ENCODE data around the gene APOBEC3F.
"Not testable (repeated sequence)": the region's sequence is repeated elsewhere in the genome, so short reads cannot be mapped to it uniquely, and the experiment has no call there.

The APOBEC3F gene

GRCh38 chr22:39040538-39041296 is at the start of gene APOBEC3F:
Gene APOBEC3F (plus strand): TSS chr22:39040864. CDS start chr22:39040961, 97 bp downstream.
- DNase-seq (ENCODE audit: low read depth, low spot score) = peak; percentile 53

GRCh38 chr22:38992871-38993371 is 47.7 kb upstream of the APOBEC3F start:
- not testable (repeated sequence) for DNase-seq (ENCODE audit: low read depth, low spot score)

- no peak for DNase-seq (ENCODE audit: low read depth, low spot score)
These were observed 44.6 kb upstream of the APOBEC3F start for GRCh38 chr22:38996105-38996504.

GRCh38 chr22:38997518-38997917 is 43.1 kb upstream of the APOBEC3F start:
- no peak for DNase-seq (ENCODE audit: low read depth, low spot score)

- peak; percentile 92 for DNase-seq (ENCODE audit: low read depth, low spot score)
These were observed 37.5 kb upstream of the APOBEC3F start for GRCh38 chr22:39003165-39003638.

GRCh38 chr22:39007177-39007576 is 33.5 kb upstream of the APOBEC3F start:
- DNase-seq (ENCODE audit: low read depth, low spot score) = no peak

- not testable (repeated sequence) for DNase-seq (ENCODE audit: low read depth, low spot score)
These were observed 32.3 kb upstream of the APOBEC3F start for GRCh38 chr22:39008271-39008850.

GRCh38 chr22:39010946-39011345 is 29.7 kb upstream of the APOBEC3F start:
- DNase-seq (ENCODE audit: low read depth, low spot score) = no peak

GRCh38 chr22:39012533-39013511 is 27.8 kb upstream of the APOBEC3F start:
- DNase-seq (ENCODE audit: low read depth, low spot score) = no peak

- DNase-seq (ENCODE audit: low read depth, low spot score) = not testable (repeated sequence)
These were observed 27.1 kb upstream of the APOBEC3F start for GRCh38 chr22:39013561-39013941.

- DNase-seq (ENCODE audit: low read depth, low spot score) = peak; percentile 87
These were observed 26.5 kb upstream of the APOBEC3F start, which contains the start of gene APOBEC3C for GRCh38 chr22:39013942-39014722. Gene APOBEC3C (plus strand): TSS chr22:39014257. CDS start chr22:39014363, 106 bp downstream.

- not testable (repeated sequence) for DNase-seq (ENCODE audit: low read depth, low spot score)
These were observed 25.9 kb upstream of the APOBEC3F start for GRCh38 chr22:39014723-39015121.

- no peak for DNase-seq (ENCODE audit: low read depth, low spot score)
These were observed 24.1 kb upstream of the APOBEC3F start for GRCh38 chr22:39016592-39016991.

GRCh38 chr22:39017596-39018365 is 22.9 kb upstream of the APOBEC3F start:
- no peak for DNase-seq (ENCODE audit: low read depth, low spot score)

- DNase-seq (ENCODE audit: low read depth, low spot score) = not testable (repeated sequence)
These were observed 20.5 kb upstream of the APOBEC3F start for GRCh38 chr22:39020021-39020651.

- DNase-seq (ENCODE audit: low read depth, low spot score) = no peak
These were observed 19.0 kb upstream of the APOBEC3F start for GRCh38 chr22:39021552-39022250.

GRCh38 chr22:39024519-39025308 is 15.9 kb upstream of the APOBEC3F start:
- no peak for DNase-seq (ENCODE audit: low read depth, low spot score)
